H9 (cell line): ENCODE data around the gene ACADS. TPM values are rescaled to one million over a fixed set of nuclear protein-coding genes. Genes with fewer than 3 reads are reported as not detected.

ENCODE experiments used
- DNase-seq: peaks from one replicate; pipeline ENCODE4 v3.0.0-alpha.2; 2017
- H2AFZ ChIP-seq: one replicate; pipeline ENCODE4 v1.6.1; 2013; ENCODE audit warnings: mild to moderate bottlenecking, low read length, control low read depth, moderate library complexity
- H2AK5ac ChIP-seq: 2 replicates; pipeline ENCODE4 v1.6.1; 2013; ENCODE audit warnings: low read length, control low read depth, mixed read lengths; ENCODE audit not compliant: insufficient read length
- H2BK120ac ChIP-seq: one replicate; pipeline ENCODE4 v1.6.1; 2013; ENCODE audit warnings: low read depth, mild to moderate bottlenecking, low read length, control low read depth, inconsistent platforms; ENCODE audit not compliant: poor library complexity, severe bottlenecking
- H2BK12ac ChIP-seq: 2 replicates; pipeline ENCODE4 v1.6.1; 2013; ENCODE audit warnings: low read length, control low read depth, mixed read lengths, low read depth; ENCODE audit not compliant: insufficient read length
- H2BK15ac ChIP-seq: 2 replicates; pipeline ENCODE4 v1.6.1; 2013; ENCODE audit warnings: low read depth, low read length, control low read depth
- H2BK20ac ChIP-seq: one replicate; pipeline ENCODE4 v1.6.1; 2013; ENCODE audit warnings: low read depth, mild to moderate bottlenecking, low read length, control low read depth, inconsistent platforms; ENCODE audit not compliant: poor library complexity, severe bottlenecking
- H2BK5ac ChIP-seq: 2 replicates; pipeline ENCODE4 v1.6.1; 2013; ENCODE audit warnings: low read length, control low read depth, mixed read lengths; ENCODE audit not compliant: insufficient read length
- H3K14ac ChIP-seq: 2 replicates; pipeline ENCODE4 v1.6.1; 2013; ENCODE audit warnings: low read length, control low read depth; ENCODE audit not compliant: insufficient read depth
- H3K18ac ChIP-seq: 2 replicates; pipeline ENCODE4 v1.6.1; 2013; ENCODE audit warnings: low read depth, mild to moderate bottlenecking, mixed read lengths, low read length, control low read depth; ENCODE audit not compliant: insufficient read length
- H3K23ac ChIP-seq: 2 replicates; pipeline ENCODE4 v1.6.1; 2013; ENCODE audit warnings: low read length, control low read depth, mixed read lengths, low read depth; ENCODE audit not compliant: insufficient read length
- H3K23me2 ChIP-seq: 2 replicates; pipeline ENCODE4 v1.6.1; 2013; ENCODE audit warnings: low read depth, mild to moderate bottlenecking, mixed read lengths, low read length, control low read depth; ENCODE audit not compliant: insufficient read length, poor library complexity, severe bottlenecking
- H3K27ac ChIP-seq: 2 replicates; pipeline ENCODE4 v1.5.1; 2013; ENCODE audit warnings: low read length, control low read depth, mixed read lengths, low read depth; ENCODE audit not compliant: insufficient read length
- H3K27me3 ChIP-seq: 2 replicates; pipeline ENCODE4 v1.6.1; 2013; ENCODE audit warnings: low read length, control low read depth, inconsistent platforms; ENCODE audit not compliant: insufficient read depth
- H3K4ac ChIP-seq: 2 replicates; pipeline ENCODE4 v1.6.1; 2013; ENCODE audit warnings: low read depth, mild to moderate bottlenecking, control low read depth, inconsistent platforms, low read length, moderate library complexity
- H3K4me1 ChIP-seq: 2 replicates; pipeline ENCODE4 v1.6.1; 2013; ENCODE audit warnings: low read length, control low read depth, inconsistent platforms; ENCODE audit not compliant: insufficient read depth
- H3K4me2 ChIP-seq: 2 replicates; pipeline ENCODE4 v1.6.1; 2013; ENCODE audit warnings: low read length, control low read depth, mixed read lengths; ENCODE audit not compliant: insufficient read length, insufficient read depth
- H3K56ac ChIP-seq: 2 replicates; pipeline ENCODE4 v1.6.1; 2013; ENCODE audit warnings: low read depth, mild to moderate bottlenecking, mixed read lengths, low read length, control low read depth; ENCODE audit not compliant: insufficient read length
- H3K79me1 ChIP-seq: 2 replicates; pipeline ENCODE4 v1.6.1; 2013; ENCODE audit warnings: low read depth, mild to moderate bottlenecking, moderate library complexity, low read length, control low read depth, inconsistent platforms; ENCODE audit not compliant: insufficient read depth, poor library complexity, severe bottlenecking
- H3K79me2 ChIP-seq: 2 replicates; pipeline ENCODE4 v1.6.1; 2013; ENCODE audit warnings: low read length, control low read depth, inconsistent platforms; ENCODE audit not compliant: insufficient read depth
- H3K9ac ChIP-seq: 2 replicates; pipeline ENCODE4 v1.6.1; 2013; ENCODE audit warnings: low read length, control low read depth, mixed read lengths; ENCODE audit not compliant: insufficient read length; ENCODE audit errors: extremely low read depth
- H3K9me3 ChIP-seq: one replicate; pipeline ENCODE4 v1.6.1; 2013; ENCODE audit warnings: low read depth, low read length, inconsistent platforms; ENCODE audit not compliant: control insufficient read depth
- H3T11ph ChIP-seq: one replicate; pipeline ENCODE4 v1.6.1; 2013; ENCODE audit warnings: mild to moderate bottlenecking, low read length, control low read depth, inconsistent platforms
- H4K20me1 ChIP-seq: one replicate; pipeline ENCODE4 v1.6.1; 2013; ENCODE audit not compliant: control insufficient read depth, insufficient read length, insufficient read depth
- H4K5ac ChIP-seq: 2 replicates; pipeline ENCODE4 v1.6.1; 2013; ENCODE audit warnings: low read depth, mild to moderate bottlenecking, mixed read lengths, low read length, control low read depth; ENCODE audit not compliant: insufficient read length
- H4K8ac ChIP-seq: replicated peaks from 2 replicates; pipeline ENCODE4 v1.6.1; 2013; ENCODE audit warnings: low read length, control low read depth, mixed read lengths, low read depth; ENCODE audit not compliant: insufficient read length
- H4K91ac ChIP-seq: 2 replicates; pipeline ENCODE4 v1.6.1; 2013; ENCODE audit warnings: low read depth, mild to moderate bottlenecking, moderate library complexity, mixed read lengths, low read length, control low read depth; ENCODE audit not compliant: insufficient read length
- H3K27ac Mint-ChIP-seq, 3 experiments: 2 replicates in 2 of 3; 3 replicates in 1 of 3; pipeline ENCODE4 v1.8.0; 2020 to 2021; ENCODE audit warnings: mixed read lengths in 3 of 3, mild to moderate bottlenecking in 1 of 3, moderate library complexity in 1 of 3
- H3K27me3 Mint-ChIP-seq: 2 replicates; pipeline ENCODE4 v1.8.0; 2021; ENCODE audit warnings: low read depth, mild to moderate bottlenecking, moderate library complexity, mixed read lengths
- H3K36me3 Mint-ChIP-seq, 3 experiments: 2 replicates in 2 of 3; 3 replicates in 1 of 3; pipeline ENCODE4 v1.8.0; 2020 to 2021; ENCODE audit warnings: low read depth in 3 of 3, mixed read lengths in 3 of 3; ENCODE audit not compliant: insufficient read depth in 1 of 3
- H3K4me1 Mint-ChIP-seq, 2 experiments: 2 replicates each; pipeline ENCODE4 v1.8.0; 2020; ENCODE audit warnings: mixed read lengths in 2 of 2
- H3K4me3 Mint-ChIP-seq, 2 experiments: 2 replicates in 1 of 2; 3 replicates in 1 of 2; pipeline ENCODE4 v1.8.0; 2020 to 2021; ENCODE audit warnings: mild to moderate bottlenecking in 2 of 2, mixed read lengths in 2 of 2, moderate library complexity in 1 of 2
- H3K9me3 Mint-ChIP-seq, 2 experiments: 2 replicates in 1 of 2; 3 replicates in 1 of 2; pipeline ENCODE4 v1.8.0; 2020; ENCODE audit warnings: mild to moderate bottlenecking in 2 of 2, mixed read lengths in 2 of 2, moderate library complexity in 1 of 2
- WGBS: extraction: QIAGEN DNeasy Blood & Tissue Kit; methylation state at CpG from one replicate; pipeline ENCODE4 v1.1.7; 2013; ENCODE audit warnings: missing lambda C conversion rate, low lambda C conversion rate, mixed read lengths; ENCODE audit not compliant: insufficient read length; ENCODE audit errors: extremely low coverage; 5-methylcytosine and 5-hydroxymethylcytosine counted together
- total RNA-seq: library from RNA; stranded (reverse); gene quantifications from 2 replicates; pipeline ENCODE4 v1.2.1, GENCODE V29; 2021
- TF ChIP-seq, protein P1 (sequence below): fragments of 200-600 bp; sonication (generic); conservative IDR thresholded peaks from 3 replicates; pipeline ENCODE4 v1.8.0; 2021; ENCODE audit warnings: antibody characterized with exemption, mild to moderate bottlenecking

ACADS gene
- total RNA-seq, 1 experiment from 2014 or later: 8.3 TPM

DNA sequence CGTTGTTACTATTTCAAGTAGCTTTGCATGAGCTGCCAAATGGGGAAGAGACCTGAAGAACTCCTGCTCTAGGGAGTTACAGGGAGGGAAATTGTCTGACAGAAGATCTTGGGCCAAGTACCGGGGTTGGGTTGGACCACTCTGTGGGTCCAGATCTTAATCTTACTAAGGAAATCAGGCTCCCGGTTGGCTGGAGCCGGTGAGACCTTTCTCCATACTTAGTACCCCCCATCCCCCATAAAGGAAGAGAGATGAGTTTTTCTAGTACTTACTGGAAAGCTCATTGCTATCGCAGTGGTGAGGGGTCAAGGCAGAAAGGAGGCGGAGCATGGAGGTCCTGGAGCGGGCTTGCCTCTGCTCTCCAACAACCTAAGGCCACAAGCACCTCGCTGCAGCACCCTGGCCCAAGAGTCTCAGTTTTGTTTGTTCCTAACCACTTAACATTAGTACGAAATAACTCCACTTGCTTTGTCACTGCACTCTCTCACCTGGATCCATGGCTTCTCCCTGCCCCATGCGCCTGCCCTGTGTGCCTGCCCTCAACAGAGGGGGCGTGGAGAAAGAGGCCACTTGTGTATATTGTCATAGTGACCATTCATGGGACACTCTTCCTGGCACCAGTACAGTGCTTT is 22.2 kb upstream of the ACADS start:
- no peak for DNase-seq
- H3K79me2 ChIP-seq: no peaks in the 10 kb centered on the region
- Mint-ChIP-seq H3K4me1 (no peaks in the 10 kb centered on the region), H3K27ac (peak overlapping the region; percentile 32 to 82 (median 69); a peak in 3 of 7 replicates), H3K27me3 (no peaks in the 10 kb centered on the region), H3K9me3 (no peaks in the 10 kb centered on the region), H3K36me3 (peaks cover 25 to 45% (median 44%) of the 10 kb centered on the region in 3 experiments; a peak in 6 of 7 replicates), H3K4me3 (no peak overlapping the region; a peak in 1 of 5 replicates)
- no peaks in the 10 kb centered on the region for H3K9me3 ChIP-seq
- no peaks in the 10 kb centered on the region for H3K27me3 ChIP-seq
- no peak overlapping the region for H3K9ac ChIP-seq
- no peak overlapping the region for H3K23ac ChIP-seq
- no peak overlapping the region for H3K56ac ChIP-seq
- H4K8ac ChIP-seq: no peak overlapping the region
- no peak overlapping the region for H2BK5ac ChIP-seq
- no peak overlapping the region for H4K91ac ChIP-seq
- H3K18ac ChIP-seq: no peak overlapping the region
- H3K4me1 ChIP-seq: no peaks in the 10 kb centered on the region
- H2AFZ ChIP-seq: no peak overlapping the region
- H3T11ph ChIP-seq: no peak overlapping the region
- no peak overlapping the region for H2BK20ac ChIP-seq
- no peaks in the 10 kb centered on the region for H3K23me2 ChIP-seq
- no peak overlapping the region for H3K27ac ChIP-seq
- H2BK12ac ChIP-seq: no peak overlapping the region
- no peak overlapping the region for H4K5ac ChIP-seq
- H2BK120ac ChIP-seq: no peak overlapping the region
- TF ChIP-seq, protein P1, sequence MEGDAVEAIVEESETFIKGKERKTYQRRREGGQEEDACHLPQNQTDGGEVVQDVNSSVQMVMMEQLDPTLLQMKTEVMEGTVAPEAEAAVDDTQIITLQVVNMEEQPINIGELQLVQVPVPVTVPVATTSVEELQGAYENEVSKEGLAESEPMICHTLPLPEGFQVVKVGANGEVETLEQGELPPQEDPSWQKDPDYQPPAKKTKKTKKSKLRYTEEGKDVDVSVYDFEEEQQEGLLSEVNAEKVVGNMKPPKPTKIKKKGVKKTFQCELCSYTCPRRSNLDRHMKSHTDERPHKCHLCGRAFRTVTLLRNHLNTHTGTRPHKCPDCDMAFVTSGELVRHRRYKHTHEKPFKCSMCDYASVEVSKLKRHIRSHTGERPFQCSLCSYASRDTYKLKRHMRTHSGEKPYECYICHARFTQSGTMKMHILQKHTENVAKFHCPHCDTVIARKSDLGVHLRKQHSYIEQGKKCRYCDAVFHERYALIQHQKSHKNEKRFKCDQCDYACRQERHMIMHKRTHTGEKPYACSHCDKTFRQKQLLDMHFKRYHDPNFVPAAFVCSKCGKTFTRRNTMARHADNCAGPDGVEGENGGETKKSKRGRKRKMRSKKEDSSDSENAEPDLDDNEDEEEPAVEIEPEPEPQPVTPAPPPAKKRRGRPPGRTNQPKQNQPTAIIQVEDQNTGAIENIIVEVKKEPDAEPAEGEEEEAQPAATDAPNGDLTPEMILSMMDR: no peak
- no peak overlapping the region for H3K4me2 ChIP-seq
- no peak overlapping the region for H2BK15ac ChIP-seq
- no peak overlapping the region for H3K4ac ChIP-seq
- H3K14ac ChIP-seq: no peak overlapping the region
- no peaks in the 10 kb centered on the region for H3K79me1 ChIP-seq
- H4K20me1 ChIP-seq: no peaks in the 10 kb centered on the region
- WGBS: no CpG with 5 or more reads among the region's 11 CpGs
- H2AK5ac ChIP-seq: no peak overlapping the region
